ENCODE data around the gene ATF3.

DNA sequence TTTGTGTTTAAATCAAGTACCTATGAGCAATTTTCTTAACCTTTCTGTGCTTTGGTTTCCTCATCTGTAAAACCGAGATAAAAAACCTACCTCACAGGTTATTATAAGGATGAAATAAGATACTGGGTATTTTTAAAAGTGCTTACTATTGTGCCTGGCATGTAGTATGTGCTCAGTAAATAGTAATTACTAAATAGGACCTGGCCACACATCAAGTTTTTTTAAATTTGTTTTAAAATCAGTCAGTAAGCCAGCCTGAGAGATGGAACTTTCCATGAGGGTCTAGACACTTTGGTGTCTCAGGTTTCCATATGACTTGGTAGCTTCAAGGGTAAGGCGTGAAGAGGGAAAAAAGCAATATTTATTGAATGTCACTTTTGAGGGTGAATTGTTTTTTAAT lies 7.0 kb upstream of the ATF3 start:
- TF ChIP-seq, protein P1, sequence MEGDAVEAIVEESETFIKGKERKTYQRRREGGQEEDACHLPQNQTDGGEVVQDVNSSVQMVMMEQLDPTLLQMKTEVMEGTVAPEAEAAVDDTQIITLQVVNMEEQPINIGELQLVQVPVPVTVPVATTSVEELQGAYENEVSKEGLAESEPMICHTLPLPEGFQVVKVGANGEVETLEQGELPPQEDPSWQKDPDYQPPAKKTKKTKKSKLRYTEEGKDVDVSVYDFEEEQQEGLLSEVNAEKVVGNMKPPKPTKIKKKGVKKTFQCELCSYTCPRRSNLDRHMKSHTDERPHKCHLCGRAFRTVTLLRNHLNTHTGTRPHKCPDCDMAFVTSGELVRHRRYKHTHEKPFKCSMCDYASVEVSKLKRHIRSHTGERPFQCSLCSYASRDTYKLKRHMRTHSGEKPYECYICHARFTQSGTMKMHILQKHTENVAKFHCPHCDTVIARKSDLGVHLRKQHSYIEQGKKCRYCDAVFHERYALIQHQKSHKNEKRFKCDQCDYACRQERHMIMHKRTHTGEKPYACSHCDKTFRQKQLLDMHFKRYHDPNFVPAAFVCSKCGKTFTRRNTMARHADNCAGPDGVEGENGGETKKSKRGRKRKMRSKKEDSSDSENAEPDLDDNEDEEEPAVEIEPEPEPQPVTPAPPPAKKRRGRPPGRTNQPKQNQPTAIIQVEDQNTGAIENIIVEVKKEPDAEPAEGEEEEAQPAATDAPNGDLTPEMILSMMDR (IDR thresholded peaks at IDR 0.05; ENCODE audit: borderline replicate concordance, extremely low read depth, low read length, poor library complexity, severe bottlenecking), result no peak
- no peak for TF ChIP-seq EZH2 (IDR thresholded peaks at IDR 0.05; ENCODE audit: borderline replicate concordance, low read depth, low read length, severe bottlenecking)
